GM12878 (cell line): ENCODE results near the gene SKAP1. TPM values are rescaled to one million over a fixed set of nuclear protein-coding genes. Genes with fewer than 3 reads are reported as not detected.

Source experiments
- ATAC-seq: fragments of 200-7000 bp; cut with Tn5 transposase; 3 replicates; pipeline ENCODE4 v1.9.1; 2020; ENCODE audit warnings: mild to moderate bottlenecking, moderate library complexity
- BruUV-seq: library from RNA; stranded (reverse); fragments of 400-500 nt; replicated peaks from 2 replicates; lab custom pipeline; 2021; lab: Mats Ljungman, UMichigan
- CTCF ChIA-PET: fragments of 300-600 bp; sonication (Branson Sonifier 250); formaldehyde crosslinking; extraction: SDS; loops from one replicate; lab custom pipeline; 2021; ENCODE audit warnings: inconsistent platforms; lab: Yijun Ruan, JAX
- POLR2A ChIA-PET: fragments of 350-600 bp; formaldehyde crosslinking; extraction: SDS; loops from one replicate; lab custom pipeline; 2021; ENCODE audit warnings: inconsistent platforms; lab: Charles Lee
- RAD21 ChIA-PET: fragments of 300-600 bp; sonication (Branson Sonifier 250); formaldehyde crosslinking; loops from one replicate; lab custom pipeline; 2023; ENCODE audit warnings: antibody characterized with exemption; ENCODE audit not compliant: unreplicated experiment; lab: Charles Lee
- SMC1A ChIA-PET: fragments of 300-600 bp; sonication (Branson Sonifier 250); formaldehyde crosslinking; loops from one replicate; lab custom pipeline; 2023; ENCODE audit not compliant: unreplicated experiment, uncharacterized antibody; lab: Charles Lee
- DNase-seq: peaks from one replicate; pipeline ENCODE4 v3.0.0-alpha.2; 2011; ENCODE audit warnings: low read depth, low spot score
- FAIRE-seq: peaks from 3 replicates; lab custom pipeline; 2011; peaks lifted over from hg19 to GRCh38; lab: Jason Lieb, UNC
- H2AFZ ChIP-seq: 2 replicates; pipeline ENCODE4 v1.6.0; 2011; ENCODE audit warnings: low read depth, low read length, control low read depth; ENCODE audit not compliant: control insufficient read depth
- H3K27ac ChIP-seq: 2 replicates; pipeline ENCODE4 v1.5.1; 2011; ENCODE audit warnings: control low read depth; ENCODE audit not compliant: control insufficient read depth, insufficient read depth
- H3K27me3 ChIP-seq, 2 experiments: replicated peaks in 1 of 2; 2 replicates each; pipeline versions ENCODE4 v1.6.0 to v1.6.1; 2011; ENCODE audit warnings: low read length in 1 of 2; ENCODE audit not compliant: control insufficient read depth in 2 of 2, insufficient read depth in 2 of 2
- H3K36me3 ChIP-seq, 2 experiments: 2 replicates each; pipeline ENCODE4 v1.5.1; 2011; ENCODE audit warnings: low read length in 1 of 2; ENCODE audit not compliant: control insufficient read depth in 2 of 2, insufficient read depth in 2 of 2
- H3K4me1 ChIP-seq: 2 replicates; pipeline ENCODE4 v1.6.1; 2011; ENCODE audit warnings: mild to moderate bottlenecking, low read length, moderate library complexity, mixed read lengths; ENCODE audit not compliant: control insufficient read depth, insufficient read depth
- H3K4me2 ChIP-seq: 2 replicates; pipeline ENCODE4 v1.6.0; 2011; ENCODE audit warnings: control low read depth; ENCODE audit not compliant: control insufficient read depth, insufficient read depth
- H3K4me3 ChIP-seq: fragments of 200-600 bp; sonication (generic); 2 replicates; pipeline ENCODE4 v1.5.1; 2016
- H3K79me2 ChIP-seq: 2 replicates; pipeline ENCODE4 v1.6.0; 2011; ENCODE audit warnings: low read length; ENCODE audit not compliant: control insufficient read depth, insufficient read depth
- H3K9ac ChIP-seq: 2 replicates; pipeline ENCODE4 v1.8.0; 2011; ENCODE audit warnings: low read length, control low read depth, mixed read lengths; ENCODE audit not compliant: control insufficient read depth, insufficient read depth
- H3K9me3 ChIP-seq: replicated peaks from 3 replicates; pipeline ENCODE4 v1.5.1; 2011; ENCODE audit warnings: mild to moderate bottlenecking, low read length; ENCODE audit not compliant: control insufficient read depth, insufficient read depth
- H4K20me1 ChIP-seq: 2 replicates; pipeline ENCODE4 v1.6.0; 2011; ENCODE audit not compliant: control insufficient read depth, insufficient read depth
- BHLHE40 ChIP-seq, 2 experiments: fragments of 450-650 bp in 1 of 2; IDR thresholded peaks; 2 replicates each; pipeline ENCODE4 v1.6.1; 2011 to 2017; ENCODE audit warnings: low read depth in 2 of 2, borderline replicate concordance in 1 of 2, improper control_type of control experiment in 1 of 2, low read length in 1 of 2, mild to moderate bottlenecking in 1 of 2
- JUND ChIP-seq: IDR thresholded peaks from 2 replicates; pipeline ENCODE4 v1.6.1; 2012; ENCODE audit warnings: low read depth, mild to moderate bottlenecking, low read length, improper control_type of control experiment, moderate library complexity
- KDM1A ChIP-seq: fragments of 200-600 bp; sonication (generic); IDR thresholded peaks from 2 replicates; pipeline ENCODE4 v1.6.1; 2016; ENCODE audit warnings: borderline replicate concordance
- KLF5 ChIP-seq: fragments of 450-650 bp; IDR thresholded peaks from 2 replicates; pipeline ENCODE4 v1.6.1; 2014; ENCODE audit warnings: mild to moderate bottlenecking; ENCODE audit not compliant: partially characterized antibody
- LARP7 ChIP-seq: fragments of 450-650 bp; IDR thresholded peaks from 2 replicates; pipeline ENCODE4 v1.6.1; 2017; ENCODE audit warnings: mild to moderate bottlenecking
- MYB ChIP-seq: fragments of 150-350 bp; IDR thresholded peaks from 2 replicates; pipeline ENCODE4 v1.6.1; 2014; ENCODE audit warnings: mild to moderate bottlenecking, low read depth, low read length, borderline replicate concordance
- PML ChIP-seq: IDR thresholded peaks from 2 replicates; pipeline ENCODE4 v1.6.1; 2012; ENCODE audit warnings: low read length, inconsistent platforms
- RAD21 ChIP-seq: IDR thresholded peaks from 2 replicates; pipeline ENCODE4 v1.6.1; 2011; ENCODE audit warnings: mild to moderate bottlenecking, low read depth, low read length, moderate library complexity; ENCODE audit not compliant: insufficient read depth
- RAD51 ChIP-seq: fragments of 450-650 bp; IDR thresholded peaks from 2 replicates; pipeline ENCODE4 v1.6.1; 2016; ENCODE audit warnings: moderate library complexity, mild to moderate bottlenecking, inconsistent platforms
- SIX5 ChIP-seq: IDR thresholded peaks from 2 replicates; pipeline ENCODE4 v1.6.1; 2011; ENCODE audit warnings: mild to moderate bottlenecking, low read depth, low read length, moderate library complexity; ENCODE audit not compliant: severe bottlenecking
- SMAD1 ChIP-seq: fragments of 450-650 bp; IDR thresholded peaks from 2 replicates; pipeline ENCODE4 v1.6.1; 2018; ENCODE audit warnings: mild to moderate bottlenecking, low read depth; ENCODE audit not compliant: partially characterized antibody
- SMC3 ChIP-seq: IDR thresholded peaks from 2 replicates; pipeline ENCODE4 v1.6.1; 2011; ENCODE audit warnings: low read length, improper control_type of control experiment, borderline replicate concordance
- ZNF217 ChIP-seq: fragments of 450-650 bp; IDR thresholded peaks from 2 replicates; pipeline ENCODE4 v1.6.1; 2017; ENCODE audit warnings: antibody characterized with exemption, mild to moderate bottlenecking
- ZNF622 ChIP-seq: fragments of 450-650 bp; IDR thresholded peaks from 2 replicates; pipeline ENCODE4 v1.6.1; 2017; ENCODE audit warnings: mild to moderate bottlenecking, inconsistent platforms
- WGBS: methylation state at CpG from one replicate; pipeline ENCODE4 v1.1.6; 2016; ENCODE audit warnings: low lambda C conversion rate; ENCODE audit not compliant: insufficient replicate concordance, insufficient coverage; ENCODE audit errors: missing lambda C conversion rate; 5-methylcytosine and 5-hydroxymethylcytosine counted together
- in situ Hi-C: fragments of 300-500 bp; cut with MboI; formaldehyde crosslinking; loops from 9 replicates; pipeline ENCODE4 v1.14.3; 2018; ENCODE audit warnings: mixed read lengths
- intact Hi-C: fragments of 100-400 bp; cut with micrococcal nuclease; formaldehyde crosslinking; loops from one replicate; pipeline ENCODE4 v1.14.2; 2022; ENCODE audit not compliant: unreplicated experiment
- polyA plus RNA-seq, 11 experiments: library from polyadenylated mRNA; depleted of rRNA in 4 of 11; unstranded in 6 of 11; stranded (reverse) in 5 of 11; fragments of >200 nt; fragmentation: Nextera tagmentation in 4 of 11; fragmentation: Illumina TruSeq in 1 of 11; extraction: Ambion mirVana in 4 of 11; extraction: Trizol in 1 of 11; gene quantifications; 1 replicate in 1 of 11; 2 replicates in 10 of 11; pipeline versions ENCODE4 v1.2.1 to v1.2.3, GENCODE V29; 2011 to 2016; ENCODE audit warnings: inconsistent platforms in 2 of 11, missing spikeins in 2 of 11, low read depth in 1 of 11
- total RNA-seq, 4 experiments: library from RNA; depleted of rRNA in 3 of 4; stranded (reverse); fragments of >200 nt in 3 of 4; fragmentation: Illumina TruSeq in 1 of 4; extraction: Trizol in 1 of 4; gene quantifications; 2 replicates each; pipeline versions ENCODE4 v1.2.1 to v1.2.3, GENCODE V29; 2013 to 2021
- TF ChIP-seq, protein P1 (sequence below): IDR thresholded peaks from 2 replicates; pipeline ENCODE4 v1.6.1; 2012; ENCODE audit warnings: low read depth, low read length, improper control_type of control experiment
- TF ChIP-seq, protein P2 (sequence below), 3 experiments: IDR thresholded peaks in 2 of 3; conservative IDR thresholded peaks in 1 of 3; 2 replicates each; pipeline ENCODE4 v1.5.1; 2011; ENCODE audit warnings: low read depth in 3 of 3, low read length in 3 of 3, mild to moderate bottlenecking in 3 of 3, control low read depth in 2 of 3, moderate library complexity in 2 of 3, inconsistent platforms in 1 of 3, mixed read lengths in 1 of 3; ENCODE audit not compliant: control insufficient read depth in 2 of 3, insufficient read depth in 1 of 3; ENCODE audit errors: extremely low read depth in 1 of 3
- TF ChIP-seq, protein P3 (sequence below): fragments of 450-650 bp; IDR thresholded peaks from 2 replicates; pipeline ENCODE4 v1.6.1; 2017; ENCODE audit warnings: mild to moderate bottlenecking

The SKAP1 gene
- total and polyA plus RNA-seq, 10 of the 15 experiments (the other 5 are each of a cell fraction or from before 2014, with no cell fraction given), result 17.1 to 97.6 (median 35.9) TPM

DNA sequence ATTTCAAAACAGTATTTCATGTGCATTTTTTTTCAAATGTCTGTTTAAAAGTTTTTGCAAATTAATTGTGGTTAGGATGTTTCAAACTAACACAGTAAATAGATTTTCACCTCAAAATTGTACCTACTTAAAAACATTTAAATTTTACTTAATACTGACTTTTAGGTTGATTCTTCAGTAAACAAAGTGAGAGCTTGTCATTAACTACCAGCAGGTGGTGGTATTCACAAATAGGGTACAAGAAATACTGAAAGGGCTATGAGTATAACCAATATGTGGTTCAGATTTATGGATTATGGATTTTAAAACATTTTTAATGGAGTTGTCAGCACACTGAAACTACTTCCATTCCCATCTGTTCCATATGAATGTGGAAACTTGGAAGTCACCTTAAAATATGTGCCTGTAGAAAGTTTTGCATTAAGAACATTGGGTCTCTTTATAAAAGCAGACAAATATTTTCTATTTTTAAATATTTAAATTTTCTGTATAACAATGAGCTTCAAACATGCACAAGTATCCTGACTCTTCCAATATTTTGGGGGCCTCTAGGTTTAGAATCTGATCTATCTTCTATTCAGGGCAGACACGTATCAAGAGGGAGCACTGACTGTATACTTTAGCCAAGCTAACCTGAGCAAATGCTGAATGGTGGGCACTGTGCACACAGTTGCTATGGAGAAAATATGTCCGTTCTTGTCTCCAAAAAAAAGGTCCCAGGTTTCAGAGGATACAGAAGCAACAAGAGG is 166.9 kb downstream of the SKAP1 start (continued):
- TF ChIP-seq SIX5, result no peak
- TF ChIP-seq KLF5, result no peak
- no peak for TF ChIP-seq LARP7
- TF ChIP-seq ZNF622, result no peak
- TF ChIP-seq, protein P1, sequence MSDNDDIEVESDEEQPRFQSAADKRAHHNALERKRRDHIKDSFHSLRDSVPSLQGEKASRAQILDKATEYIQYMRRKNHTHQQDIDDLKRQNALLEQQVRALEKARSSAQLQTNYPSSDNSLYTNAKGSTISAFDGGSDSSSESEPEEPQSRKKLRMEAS, result no peak
- no peak for TF ChIP-seq RAD51
- TF ChIP-seq SMC3, result peak; percentile 33; the same call in 1 of the 2 replicates
- TF ChIP-seq MYB, result no peak
- TF ChIP-seq BHLHE40 (IDR thresholded peaks at IDR 0.05; ENCODE audit: borderline replicate concordance in 1 of 2, low read depth in 2 of 2, low read length in 1 of 2), result no peak
- TF ChIP-seq PML, result no peak
- TF ChIP-seq SMAD1, result no peak

DNA sequence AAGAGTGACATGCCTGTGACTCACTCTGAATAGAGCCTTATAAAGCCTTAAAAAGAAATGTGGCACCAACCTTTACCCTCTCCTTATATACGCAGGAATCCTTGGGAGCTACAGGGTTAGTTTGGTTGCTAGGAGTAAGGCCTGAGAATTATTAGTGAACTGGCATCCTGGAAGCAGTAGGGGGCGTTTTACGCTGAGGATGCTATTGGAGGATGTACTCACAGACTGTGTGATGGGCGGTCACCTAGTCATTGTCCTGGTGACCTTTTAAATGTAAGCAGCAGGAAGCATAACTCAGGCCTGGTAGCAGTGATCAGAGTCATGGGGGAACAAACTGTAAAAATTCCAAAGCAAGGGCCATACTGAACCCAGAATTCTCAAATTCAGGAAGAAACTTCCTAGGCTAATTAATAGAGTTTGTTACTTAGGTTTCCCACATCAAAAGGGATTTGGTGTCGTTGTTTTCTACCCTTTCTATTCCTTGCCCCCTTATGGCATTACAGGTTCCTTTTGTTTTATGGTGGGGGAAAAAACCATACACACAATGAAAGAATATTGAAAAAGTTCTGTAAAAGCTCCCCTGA is 168.6 kb downstream of the SKAP1 start:
- no peaks in the 10 kb centered on the region for H3K36me3 ChIP-seq
- RAD21 ChIA-PET, result interaction anchor here (0.8 to 9.4 kb wide), 4 partner anchors 8 to 332 kb away, joined by 3 to 89 read pairs (median 13); partner anchors contain the start of gene HOXB5
- ATAC-seq (peak; percentile 71), FAIRE-seq (no peak), DNase-seq (no peak)
- no peaks in the 10 kb centered on the region for H3K79me2 ChIP-seq
- no peaks in the 10 kb centered on the region for H4K20me1 ChIP-seq
- POLR2A ChIA-PET, result no interaction called here
- intact Hi-C loops, result loop anchor here (1.0 to 10.0 kb wide), 4 partner anchors 46 to 356 kb away; partner anchors contain the start of genes HOXB5 and HOXB8
- no peak overlapping the region for H3K27ac ChIP-seq
- no peaks in the 10 kb centered on the region for H3K4me1 ChIP-seq
- CTCF ChIA-PET, result interaction anchor here (0.9 to 11.1 kb wide), 16 partner anchors 13 to 358 kb away, joined by 3 to 220 read pairs (median 14); partner anchors contain the start of gene HOXB5
- H3K4me3 ChIP-seq, result no peak overlapping the region
- in situ Hi-C loops, result loop anchor here (5.0 kb wide), 1 partner anchor 336 kb away; no protein-coding TSS in a partner anchor
- no TSS peak for BruUV-seq
- no peaks in the 10 kb centered on the region for H3K9me3 ChIP-seq
- no peak overlapping the region for H2AFZ ChIP-seq
- no peak overlapping the region for H3K9ac ChIP-seq
- no peaks in the 10 kb centered on the region for H3K27me3 ChIP-seq
- 53% methylated on average over 5 of the region's 5 CpGs for WGBS
- SMC1A ChIA-PET, result interaction anchor here (0.5 to 6.2 kb wide), 7 partner anchors 11 to 326 kb away, joined by 3 to 51 read pairs (median 10); no protein-coding TSS in a partner anchor
- H3K4me2 ChIP-seq, result no peak overlapping the region
- peak; percentile 36; the same call in 1 of the 2 replicates for TF ChIP-seq RAD21
- TF ChIP-seq KDM1A, result no peak
- TF ChIP-seq, protein P2, sequence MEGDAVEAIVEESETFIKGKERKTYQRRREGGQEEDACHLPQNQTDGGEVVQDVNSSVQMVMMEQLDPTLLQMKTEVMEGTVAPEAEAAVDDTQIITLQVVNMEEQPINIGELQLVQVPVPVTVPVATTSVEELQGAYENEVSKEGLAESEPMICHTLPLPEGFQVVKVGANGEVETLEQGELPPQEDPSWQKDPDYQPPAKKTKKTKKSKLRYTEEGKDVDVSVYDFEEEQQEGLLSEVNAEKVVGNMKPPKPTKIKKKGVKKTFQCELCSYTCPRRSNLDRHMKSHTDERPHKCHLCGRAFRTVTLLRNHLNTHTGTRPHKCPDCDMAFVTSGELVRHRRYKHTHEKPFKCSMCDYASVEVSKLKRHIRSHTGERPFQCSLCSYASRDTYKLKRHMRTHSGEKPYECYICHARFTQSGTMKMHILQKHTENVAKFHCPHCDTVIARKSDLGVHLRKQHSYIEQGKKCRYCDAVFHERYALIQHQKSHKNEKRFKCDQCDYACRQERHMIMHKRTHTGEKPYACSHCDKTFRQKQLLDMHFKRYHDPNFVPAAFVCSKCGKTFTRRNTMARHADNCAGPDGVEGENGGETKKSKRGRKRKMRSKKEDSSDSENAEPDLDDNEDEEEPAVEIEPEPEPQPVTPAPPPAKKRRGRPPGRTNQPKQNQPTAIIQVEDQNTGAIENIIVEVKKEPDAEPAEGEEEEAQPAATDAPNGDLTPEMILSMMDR (IDR thresholded peaks at IDR 0.05 in 2 of 3, conservative IDR thresholded peaks at IDR 0.05 in 1 of 3; ENCODE audit: control insufficient read depth in 2 of 3, extremely low read depth in 1 of 3, insufficient read depth in 1 of 3, low read depth in 3 of 3, low read length in 3 of 3), result peak; percentile 38 to 55 (median 50); a peak in 5 of 6 replicates
- TF ChIP-seq JUND, result no peak
- no peak for TF ChIP-seq ZNF217
- TF ChIP-seq, protein P3, sequence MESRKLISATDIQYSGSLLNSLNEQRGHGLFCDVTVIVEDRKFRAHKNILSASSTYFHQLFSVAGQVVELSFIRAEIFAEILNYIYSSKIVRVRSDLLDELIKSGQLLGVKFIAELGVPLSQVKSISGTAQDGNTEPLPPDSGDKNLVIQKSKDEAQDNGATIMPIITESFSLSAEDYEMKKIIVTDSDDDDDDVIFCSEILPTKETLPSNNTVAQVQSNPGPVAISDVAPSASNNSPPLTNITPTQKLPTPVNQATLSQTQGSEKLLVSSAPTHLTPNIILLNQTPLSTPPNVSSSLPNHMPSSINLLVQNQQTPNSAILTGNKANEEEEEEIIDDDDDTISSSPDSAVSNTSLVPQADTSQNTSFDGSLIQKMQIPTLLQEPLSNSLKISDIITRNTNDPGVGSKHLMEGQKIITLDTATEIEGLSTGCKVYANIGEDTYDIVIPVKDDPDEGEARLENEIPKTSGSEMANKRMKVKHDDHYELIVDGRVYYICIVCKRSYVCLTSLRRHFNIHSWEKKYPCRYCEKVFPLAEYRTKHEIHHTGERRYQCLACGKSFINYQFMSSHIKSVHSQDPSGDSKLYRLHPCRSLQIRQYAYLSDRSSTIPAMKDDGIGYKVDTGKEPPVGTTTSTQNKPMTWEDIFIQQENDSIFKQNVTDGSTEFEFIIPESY, result no peak
- no peak for TF ChIP-seq LARP7
